ENCODE results near the gene ATP6AP1. TPM values are rescaled to one million over a fixed set of nuclear protein-coding genes. Genes with fewer than 3 reads are reported as not detected.

Gene ATP6AP1
- total RNA-seq, 1 donor from 2014 or later: 38.8 TPM

DNA sequence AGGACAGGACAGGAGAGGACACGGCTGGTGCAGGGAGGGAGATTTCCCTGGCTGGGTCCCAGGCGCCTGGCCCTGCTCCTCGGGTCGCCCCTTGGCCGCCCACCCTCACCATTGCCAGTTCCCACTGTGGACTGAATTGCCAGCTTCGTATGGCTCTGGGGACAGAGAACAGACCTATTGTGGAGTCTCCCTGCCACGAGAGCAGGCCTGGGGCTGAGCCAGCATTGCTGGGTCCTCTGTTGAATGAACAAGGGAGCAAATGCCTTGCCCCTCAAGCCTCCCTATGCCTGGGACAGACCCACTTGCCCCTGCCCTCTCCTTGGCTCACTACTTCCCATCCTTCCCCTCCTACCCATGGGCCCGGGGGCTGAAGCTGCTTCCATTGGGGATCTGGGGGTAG lies 33.9 kb downstream of the ATP6AP1 start:
- ATAC-seq (ENCODE audit: low read depth) (no peak), DNase-seq (no peak)
- Mint-ChIP-seq H3K36me3 (ENCODE audit: low read depth) (peaks cover 32% of the 10 kb centered on the region), H3K9me3 (no peaks in the 10 kb centered on the region), H3K27ac (no peak overlapping the region), H3K27me3 (no peaks in the 10 kb centered on the region), H3K4me1 (peaks cover 10% of the 10 kb centered on the region), H3K4me3 (no peak overlapping the region)
- ChIA-PET POLR2A (interaction anchor here (1.5 kb wide), 1 partner anchor 16 kb away, joined by 3 read pairs; no protein-coding TSS in a partner anchor), CTCF (no interaction called here)
- intact Hi-C loops (cut with micrococcal nuclease): no loop called here
- TF ChIP-seq, protein P1, sequence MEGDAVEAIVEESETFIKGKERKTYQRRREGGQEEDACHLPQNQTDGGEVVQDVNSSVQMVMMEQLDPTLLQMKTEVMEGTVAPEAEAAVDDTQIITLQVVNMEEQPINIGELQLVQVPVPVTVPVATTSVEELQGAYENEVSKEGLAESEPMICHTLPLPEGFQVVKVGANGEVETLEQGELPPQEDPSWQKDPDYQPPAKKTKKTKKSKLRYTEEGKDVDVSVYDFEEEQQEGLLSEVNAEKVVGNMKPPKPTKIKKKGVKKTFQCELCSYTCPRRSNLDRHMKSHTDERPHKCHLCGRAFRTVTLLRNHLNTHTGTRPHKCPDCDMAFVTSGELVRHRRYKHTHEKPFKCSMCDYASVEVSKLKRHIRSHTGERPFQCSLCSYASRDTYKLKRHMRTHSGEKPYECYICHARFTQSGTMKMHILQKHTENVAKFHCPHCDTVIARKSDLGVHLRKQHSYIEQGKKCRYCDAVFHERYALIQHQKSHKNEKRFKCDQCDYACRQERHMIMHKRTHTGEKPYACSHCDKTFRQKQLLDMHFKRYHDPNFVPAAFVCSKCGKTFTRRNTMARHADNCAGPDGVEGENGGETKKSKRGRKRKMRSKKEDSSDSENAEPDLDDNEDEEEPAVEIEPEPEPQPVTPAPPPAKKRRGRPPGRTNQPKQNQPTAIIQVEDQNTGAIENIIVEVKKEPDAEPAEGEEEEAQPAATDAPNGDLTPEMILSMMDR (IDR thresholded peaks at IDR 0.05): no peak

DNA sequence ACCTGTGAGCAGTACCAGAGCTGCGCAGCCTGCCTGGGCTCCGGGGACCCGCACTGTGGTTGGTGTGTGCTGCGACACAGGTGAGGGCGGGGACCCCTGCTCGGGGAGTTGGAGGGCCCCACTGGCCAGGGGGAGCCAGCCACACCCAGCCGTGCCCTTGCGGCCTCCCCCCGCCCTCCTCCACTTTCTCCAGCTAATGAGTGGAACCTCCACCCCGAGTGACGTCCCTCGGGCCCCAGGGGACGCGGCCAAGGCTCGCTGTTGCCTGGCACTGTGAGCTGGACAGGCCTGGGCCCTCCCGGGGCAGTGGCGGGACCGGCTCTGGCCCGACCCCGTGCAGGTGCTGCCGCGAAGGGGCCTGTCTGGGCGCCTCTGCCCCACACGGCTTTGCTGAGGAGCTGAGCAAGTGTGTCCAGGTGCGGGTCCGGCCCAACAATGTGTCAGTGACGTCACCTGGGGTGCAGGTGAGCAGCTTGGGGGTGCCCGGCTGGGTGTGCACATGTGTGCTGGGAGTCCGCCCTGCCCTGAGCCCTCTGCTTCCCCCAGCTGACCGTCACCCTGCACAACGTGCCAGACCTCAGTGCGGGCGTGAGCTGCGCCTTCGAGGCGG lies 35.2 kb downstream of the ATP6AP1 start:
- ATAC-seq (ENCODE audit: low read depth): no peak
- TF ChIP-seq, protein P1 (IDR thresholded peaks at IDR 0.05): no peak
- Mint-ChIP-seq H3K27ac (no peak overlapping the region), H3K27me3 (no peaks in the 10 kb centered on the region), H3K4me1 (peaks cover 8% of the 10 kb centered on the region), H3K4me3 (no peak overlapping the region), H3K9me3 (no peaks in the 10 kb centered on the region), H3K36me3 (ENCODE audit: low read depth) (peaks cover 41% of the 10 kb centered on the region)
- ChIA-PET CTCF (no interaction called here), POLR2A (interaction anchor here (1.5 kb wide), 1 partner anchor 15 kb away, joined by 3 read pairs; no protein-coding TSS in a partner anchor)
- DNase-seq: no peak
- intact Hi-C loops (cut with micrococcal nuclease): no loop called here

DNA sequence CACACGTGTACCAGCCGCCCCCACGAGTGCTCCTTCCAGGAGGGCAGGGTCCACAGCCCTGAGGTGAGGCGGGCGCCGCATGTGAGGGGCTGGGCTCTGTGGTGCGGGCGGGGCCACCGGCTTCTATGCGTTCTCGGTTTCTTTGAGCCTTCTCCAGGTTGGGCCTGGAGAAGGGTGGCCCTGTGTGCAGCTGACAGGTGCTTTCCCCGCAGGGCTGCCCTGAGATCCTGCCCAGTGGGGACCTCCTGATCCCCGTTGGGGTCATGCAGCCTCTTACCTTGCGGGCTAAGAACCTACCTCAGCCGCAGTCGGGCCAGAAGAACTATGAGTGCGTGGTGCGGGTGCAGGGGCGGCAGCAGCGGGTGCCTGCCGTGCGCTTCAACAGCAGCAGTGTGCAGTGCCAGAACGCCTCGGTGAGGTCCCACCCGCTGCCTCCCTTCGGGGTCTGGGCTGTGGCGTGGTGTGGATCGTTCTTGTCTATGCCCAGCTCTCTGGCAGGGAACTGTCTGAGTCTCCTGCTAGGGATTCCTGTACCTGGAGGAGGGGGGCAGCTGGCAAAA lies 36.4 kb downstream of the ATP6AP1 start:
- H3K4me1 Mint-ChIP-seq: peaks cover 3% of the 10 kb centered on the region
- CTCF ChIA-PET: no interaction called here

DNA sequence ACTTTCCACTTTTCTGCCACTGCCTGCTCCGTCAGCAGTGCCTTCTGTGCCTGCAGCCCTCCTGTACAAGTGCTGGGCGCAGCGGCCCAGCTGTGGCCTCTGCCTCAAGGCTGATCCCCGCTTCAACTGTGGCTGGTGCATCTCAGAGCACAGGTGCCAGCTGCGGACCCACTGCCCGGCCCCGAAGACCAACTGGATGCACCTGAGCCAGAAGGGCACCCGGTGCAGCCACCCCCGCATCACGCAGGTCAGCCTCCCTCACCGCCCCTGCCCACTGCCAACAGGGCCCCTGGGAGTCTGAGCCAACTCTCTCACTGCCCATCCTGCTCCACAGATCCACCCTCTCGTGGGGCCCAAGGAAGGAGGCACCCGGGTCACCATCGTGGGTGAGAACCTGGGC lies 37.1 kb downstream of the ATP6AP1 start:
- no peak for DNase-seq
- intact Hi-C loops (cut with micrococcal nuclease): no loop called here
- H3K27me3 Mint-ChIP-seq: no peaks in the 10 kb centered on the region
- H3K9me3 Mint-ChIP-seq: no peaks in the 10 kb centered on the region
- ATAC-seq (ENCODE audit: low read depth): no peak
- TF ChIP-seq, protein P1 (IDR thresholded peaks at IDR 0.05): no peak
- H3K27ac Mint-ChIP-seq: no peak overlapping the region
- ChIA-PET POLR2A (no interaction called here), CTCF (no interaction called here)
- H3K4me1 Mint-ChIP-seq: no peaks in the 10 kb centered on the region
- peaks cover 56% of the 10 kb centered on the region for H3K36me3 Mint-ChIP-seq (ENCODE audit: low read depth)
- H3K4me3 Mint-ChIP-seq: no peak overlapping the region

More for the DNA sequence above, 36.4 kb downstream of the ATP6AP1 start:
- no peak overlapping the region for H3K27ac Mint-ChIP-seq
- no peaks in the 10 kb centered on the region for H3K9me3 Mint-ChIP-seq
- POLR2A ChIA-PET: no interaction called here
- intact Hi-C loops (cut with micrococcal nuclease): no loop called here
- H3K4me3 Mint-ChIP-seq: no peak overlapping the region
- TF ChIP-seq, protein P1 (IDR thresholded peaks at IDR 0.05): no peak
- ATAC-seq (ENCODE audit: low read depth) (no peak), DNase-seq (no peak)
- H3K27me3 Mint-ChIP-seq: no peaks in the 10 kb centered on the region
- H3K36me3 Mint-ChIP-seq (ENCODE audit: low read depth): peaks cover 49% of the 10 kb centered on the region

DNA sequence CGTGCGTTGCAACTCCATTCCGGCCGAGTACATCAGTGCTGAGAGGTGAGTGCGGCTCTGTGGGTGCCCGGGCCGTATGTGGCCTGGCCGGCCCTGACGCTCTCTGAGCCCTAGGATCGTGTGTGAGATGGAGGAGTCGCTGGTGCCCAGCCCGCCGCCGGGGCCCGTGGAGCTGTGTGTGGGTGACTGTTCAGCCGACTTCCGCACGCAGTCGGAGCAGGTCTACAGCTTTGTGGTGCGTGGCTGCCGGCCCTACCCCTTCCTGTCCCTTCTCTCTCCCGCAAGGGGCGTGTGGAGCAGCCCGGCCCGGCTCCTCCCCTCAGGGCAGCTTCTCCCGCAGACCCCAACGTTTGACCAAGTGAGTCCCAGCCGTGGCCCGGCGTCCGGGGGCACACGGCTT lies 37.6 kb downstream of the ATP6AP1 start:
- ChIA-PET POLR2A (no interaction called here), CTCF (no interaction called here)
- Mint-ChIP-seq H3K27me3 (no peaks in the 10 kb centered on the region), H3K27ac (no peak overlapping the region), H3K36me3 (ENCODE audit: low read depth) (peaks cover 54% of the 10 kb centered on the region), H3K4me3 (no peak overlapping the region), H3K9me3 (no peaks in the 10 kb centered on the region), H3K4me1 (no peaks in the 10 kb centered on the region)
- DNase-seq (no peak), ATAC-seq (ENCODE audit: low read depth) (no peak)
- TF ChIP-seq, protein P1 (IDR thresholded peaks at IDR 0.05): no peak
- intact Hi-C loops (cut with micrococcal nuclease): no loop called here
